Progenitor cell of endocrine pancreas (in vitro differentiated cells): Measurements from ENCODE around the gene KSR1. TPM values are rescaled to one million over a fixed set of nuclear protein-coding genes. Genes with fewer than 3 reads are reported as not detected.

ENCODE experiments used
- DNase-seq: peaks from one replicate; pipeline ENCODE4 v3.0.0; 2021; ENCODE audit warnings: low spot score; ENCODE audit not compliant: unreplicated experiment
- H3K27ac Mint-ChIP-seq: 2 replicates; pipeline ENCODE4 v1.8.0; 2021; ENCODE audit warnings: mild to moderate bottlenecking, moderate library complexity, mixed read lengths
- H3K27me3 Mint-ChIP-seq: 2 replicates; pipeline ENCODE4 v1.8.0; 2021; ENCODE audit warnings: mixed read lengths
- H3K36me3 Mint-ChIP-seq: 2 replicates; pipeline ENCODE4 v1.8.0; 2022; ENCODE audit warnings: mixed read lengths; ENCODE audit not compliant: insufficient read depth
- H3K4me1 Mint-ChIP-seq: 2 replicates; pipeline ENCODE4 v1.8.0; 2021; ENCODE audit warnings: low read depth, mixed read lengths
- H3K4me3 Mint-ChIP-seq: 2 replicates; pipeline ENCODE4 v1.8.0; 2021; ENCODE audit warnings: low read depth, mild to moderate bottlenecking, moderate library complexity, mixed read lengths
- H3K9me3 Mint-ChIP-seq: 2 replicates; pipeline ENCODE4 v1.8.0; 2021; ENCODE audit warnings: low read depth, mixed read lengths
- total RNA-seq: library from RNA; stranded (reverse); gene quantifications from 2 replicates; pipeline ENCODE4 v1.2.1, GENCODE V29; 2021
- TF ChIP-seq, protein P1 (sequence below): fragments of 200-600 bp; sonication (generic); IDR thresholded peaks from one replicate; pipeline ENCODE4 v1.5.0; 2021; ENCODE audit warnings: antibody characterized with exemption, mild to moderate bottlenecking; ENCODE audit not compliant: unreplicated experiment

The KSR1 gene
- total RNA-seq, 1 donor from 2014 or later: 70.1 TPM

DNA sequence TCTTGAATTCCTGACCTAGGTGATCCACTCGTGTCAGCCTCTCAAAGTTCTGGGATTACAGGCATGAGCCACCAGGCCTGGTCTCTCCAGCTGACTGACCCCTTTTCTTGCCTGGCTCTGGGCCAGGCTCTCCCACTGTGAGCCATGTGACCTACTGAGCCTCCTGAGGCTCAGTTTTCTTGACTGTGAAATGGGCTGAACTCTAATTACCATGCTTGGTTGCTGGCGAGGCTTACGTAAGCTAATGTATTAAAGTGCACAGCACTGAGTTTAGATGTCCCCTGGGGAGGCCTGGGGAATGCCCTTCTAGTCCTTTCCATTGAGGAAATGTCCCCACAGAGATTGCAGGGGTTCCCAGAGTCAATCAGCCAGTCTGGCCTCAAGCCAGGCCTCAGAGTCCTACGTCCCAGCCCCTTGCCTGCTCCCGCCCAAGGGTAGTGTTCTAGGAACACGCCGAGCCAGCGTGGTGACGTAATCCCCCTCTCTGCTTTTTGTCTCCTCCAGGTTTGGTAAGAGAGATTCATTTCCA, 129.0 kb downstream of the KSR1 start:
- Mint-ChIP-seq H3K27ac (no peak overlapping the region), H3K4me3 (no peak overlapping the region), H3K27me3 (no peaks in the 10 kb centered on the region), H3K4me1 (no peaks in the 10 kb centered on the region), H3K36me3 (peaks cover 7% of the 10 kb centered on the region), H3K9me3 (no peaks in the 10 kb centered on the region)
- no peak for DNase-seq
- TF ChIP-seq, protein P1, sequence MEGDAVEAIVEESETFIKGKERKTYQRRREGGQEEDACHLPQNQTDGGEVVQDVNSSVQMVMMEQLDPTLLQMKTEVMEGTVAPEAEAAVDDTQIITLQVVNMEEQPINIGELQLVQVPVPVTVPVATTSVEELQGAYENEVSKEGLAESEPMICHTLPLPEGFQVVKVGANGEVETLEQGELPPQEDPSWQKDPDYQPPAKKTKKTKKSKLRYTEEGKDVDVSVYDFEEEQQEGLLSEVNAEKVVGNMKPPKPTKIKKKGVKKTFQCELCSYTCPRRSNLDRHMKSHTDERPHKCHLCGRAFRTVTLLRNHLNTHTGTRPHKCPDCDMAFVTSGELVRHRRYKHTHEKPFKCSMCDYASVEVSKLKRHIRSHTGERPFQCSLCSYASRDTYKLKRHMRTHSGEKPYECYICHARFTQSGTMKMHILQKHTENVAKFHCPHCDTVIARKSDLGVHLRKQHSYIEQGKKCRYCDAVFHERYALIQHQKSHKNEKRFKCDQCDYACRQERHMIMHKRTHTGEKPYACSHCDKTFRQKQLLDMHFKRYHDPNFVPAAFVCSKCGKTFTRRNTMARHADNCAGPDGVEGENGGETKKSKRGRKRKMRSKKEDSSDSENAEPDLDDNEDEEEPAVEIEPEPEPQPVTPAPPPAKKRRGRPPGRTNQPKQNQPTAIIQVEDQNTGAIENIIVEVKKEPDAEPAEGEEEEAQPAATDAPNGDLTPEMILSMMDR: no peak

DNA sequence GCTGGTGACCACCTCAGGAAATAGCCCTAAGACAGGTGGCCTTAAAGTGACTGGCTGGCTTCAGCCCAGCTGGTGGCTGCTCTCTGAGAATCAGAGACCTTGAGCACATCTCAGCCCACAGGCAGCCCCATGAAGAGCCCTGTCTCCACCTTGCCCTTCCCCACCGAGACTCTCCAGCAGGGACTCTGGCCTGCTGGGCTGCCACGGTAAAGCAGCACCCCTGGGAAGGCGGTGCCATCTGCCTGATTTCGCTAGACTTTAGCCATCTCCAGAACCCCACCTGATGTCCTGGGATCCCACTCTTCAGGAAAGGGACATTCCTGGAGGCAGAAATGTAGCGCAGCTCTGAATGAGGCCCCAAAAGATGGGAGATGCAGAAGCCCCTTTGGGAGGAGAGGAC, 129.5 kb downstream of the KSR1 start:
- Mint-ChIP-seq H3K27me3 (no peaks in the 10 kb centered on the region), H3K9me3 (no peaks in the 10 kb centered on the region), H3K27ac (no peak overlapping the region), H3K4me1 (no peaks in the 10 kb centered on the region), H3K36me3 (peaks cover 7% of the 10 kb centered on the region), H3K4me3 (no peak overlapping the region)
- no peak for DNase-seq
- TF ChIP-seq, protein P1: no peak

- Mint-ChIP-seq H3K36me3 (peaks cover 7% of the 10 kb centered on the region), H3K27me3 (no peaks in the 10 kb centered on the region)
- TF ChIP-seq, protein P1: no peak
Observed at GRCh38 chr17:27586203-27586721, 130.0 kb downstream of the KSR1 start.

GRCh38 chr17:27588354-27588753, 132.1 kb downstream of the KSR1 start:
- H3K9me3 Mint-ChIP-seq: no peaks in the 10 kb centered on the region
- TF ChIP-seq, protein P1: no peak
- H3K4me1 Mint-ChIP-seq: no peaks in the 10 kb centered on the region
- peaks cover 7% of the 10 kb centered on the region for H3K36me3 Mint-ChIP-seq
- no peak overlapping the region for H3K4me3 Mint-ChIP-seq
- H3K27me3 Mint-ChIP-seq: no peaks in the 10 kb centered on the region
- no peak for DNase-seq
- H3K27ac Mint-ChIP-seq: no peak overlapping the region

More at GRCh38 chr17:27586203-27586721, 130.0 kb downstream of the KSR1 start:
- Mint-ChIP-seq H3K27ac (no peak overlapping the region), H3K9me3 (no peaks in the 10 kb centered on the region), H3K4me1 (no peaks in the 10 kb centered on the region), H3K4me3 (no peak overlapping the region)
- DNase-seq: no peak

GRCh38 chr17:27590864-27591263, 134.6 kb downstream of the KSR1 start:
- no peak for DNase-seq

More at GRCh38 chr17:27590864-27591263, 134.6 kb downstream of the KSR1 start:
- H3K4me3 Mint-ChIP-seq: no peak overlapping the region
- TF ChIP-seq, protein P1: no peak
- peaks cover 5% of the 10 kb centered on the region for H3K4me1 Mint-ChIP-seq
- H3K9me3 Mint-ChIP-seq: no peaks in the 10 kb centered on the region
- no peak overlapping the region for H3K27ac Mint-ChIP-seq
- peaks cover 9% of the 10 kb centered on the region for H3K36me3 Mint-ChIP-seq
- H3K27me3 Mint-ChIP-seq: no peaks in the 10 kb centered on the region
